ENCODE measurements around the gene SEC61A1.
A peak's percentile ranks its signal among the peaks of the same experiment; 100 is the strongest.

The SEC61A1 gene

DNA sequence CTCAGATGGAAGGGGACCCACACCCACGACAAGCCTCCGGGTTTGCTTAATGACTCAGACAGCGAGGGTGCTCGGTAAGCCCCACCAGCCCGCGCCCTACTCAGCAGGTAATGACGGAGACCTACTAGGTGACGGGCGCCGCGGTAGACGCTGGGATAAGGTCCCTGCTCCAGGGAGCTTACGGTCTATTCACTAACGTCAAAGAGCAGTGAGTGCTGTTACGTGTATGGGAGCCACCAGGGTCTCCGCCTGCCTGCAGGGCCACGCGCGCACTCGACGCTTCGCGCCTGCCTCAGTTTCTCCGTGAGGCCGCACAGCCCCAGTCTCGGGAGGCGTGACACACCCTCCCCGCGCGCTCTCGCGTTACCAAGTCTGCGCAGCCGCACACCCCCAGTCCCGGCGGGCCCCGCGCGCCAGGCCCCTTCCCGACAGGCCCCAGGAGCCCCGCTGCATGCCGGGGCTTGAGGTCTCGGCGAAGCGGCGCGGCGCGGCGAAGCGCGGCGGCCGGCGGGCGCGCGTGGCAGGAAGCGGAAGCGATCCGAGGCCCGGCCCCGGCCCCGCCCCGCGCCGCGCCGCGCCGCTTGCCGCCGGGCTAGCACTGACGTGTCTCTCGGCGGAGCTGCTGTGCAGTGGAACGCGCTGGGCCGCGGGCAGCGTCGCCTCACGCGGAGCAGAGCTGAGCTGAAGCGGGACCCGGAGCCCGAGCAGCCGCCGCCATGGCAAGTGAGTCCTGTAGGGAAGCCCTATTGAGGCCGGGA, at the start of gene SEC61A1:
Gene SEC61A1, plus strand, starts transcription at position 601 of the 758 bp plus-strand sequence. Its CDS starts 116 bp downstream, at position 717.
- DNase-seq, result peak; percentile 94

DNA sequence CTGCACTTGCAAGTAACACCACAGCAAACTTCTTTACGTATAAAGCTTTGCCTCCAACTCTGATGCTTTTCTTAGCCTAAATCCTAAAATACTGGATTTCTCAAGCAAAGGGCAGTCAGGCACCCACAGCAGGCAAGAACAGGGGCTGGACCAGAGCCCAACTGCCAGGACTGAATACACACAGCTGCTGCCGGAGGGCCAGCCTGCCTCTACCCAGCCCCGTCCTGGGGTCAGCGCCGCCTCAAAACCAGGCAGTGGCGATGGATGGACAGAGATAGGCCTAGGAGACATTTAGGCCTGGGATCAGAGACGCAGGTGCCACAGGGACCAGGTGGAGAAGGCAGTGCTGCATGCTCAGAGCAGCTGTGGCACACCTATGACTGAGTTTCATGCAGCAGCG, 47.6 kb upstream of the SEC61A1 start:
- no peak for DNase-seq

DNA sequence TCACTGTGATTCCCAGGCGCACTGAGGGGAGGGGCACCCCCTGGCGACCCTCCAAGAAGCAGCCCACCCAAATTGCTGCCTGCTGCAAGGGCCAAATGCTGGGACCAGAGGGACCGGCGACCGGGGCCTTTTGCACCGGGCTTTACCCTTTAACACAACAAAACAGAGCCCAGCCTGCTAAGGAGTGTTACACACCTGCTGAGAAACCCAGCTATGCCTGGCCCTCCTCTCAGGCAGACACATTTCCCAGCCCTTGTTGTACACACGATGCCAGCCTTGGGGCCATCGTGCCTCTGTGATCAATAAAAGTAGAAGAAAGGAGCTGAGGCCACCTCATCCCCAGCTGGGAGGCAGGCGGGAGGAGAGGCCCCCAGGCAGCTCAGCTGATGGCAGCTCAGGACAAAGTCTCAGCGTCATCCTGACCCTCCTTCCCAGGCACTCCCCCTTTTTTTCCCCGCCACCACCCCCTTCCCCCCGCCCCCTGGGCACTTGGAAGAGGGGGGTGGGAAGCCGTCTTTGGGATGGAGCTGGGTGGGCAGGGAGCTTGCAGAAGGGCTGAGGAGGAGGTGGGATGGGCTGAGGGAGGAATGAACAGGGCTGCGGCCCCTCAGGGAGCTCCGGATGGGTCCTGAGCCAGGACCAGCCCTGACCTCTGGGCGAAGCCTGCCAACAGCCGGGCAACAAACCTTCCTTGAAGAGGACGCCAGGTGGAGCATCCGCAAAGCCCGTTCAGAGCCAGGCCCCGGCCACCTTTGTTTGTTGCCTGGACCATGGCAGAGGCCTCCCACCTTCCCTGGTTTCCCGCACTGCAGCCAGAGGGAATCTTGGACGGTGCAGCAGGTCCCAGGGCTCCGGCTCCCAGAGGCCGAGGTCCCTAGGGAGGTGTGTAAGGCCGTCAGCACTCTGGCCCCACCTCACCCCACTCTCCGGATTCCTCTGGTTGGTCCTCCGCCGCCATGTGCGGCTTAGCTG, 45.9 kb upstream of the SEC61A1 start:
- DNase-seq, result no peak

GRCh38 chr3:128007033-128007424, 45.2 kb upstream of the SEC61A1 start:
- no peak for DNase-seq

DNA sequence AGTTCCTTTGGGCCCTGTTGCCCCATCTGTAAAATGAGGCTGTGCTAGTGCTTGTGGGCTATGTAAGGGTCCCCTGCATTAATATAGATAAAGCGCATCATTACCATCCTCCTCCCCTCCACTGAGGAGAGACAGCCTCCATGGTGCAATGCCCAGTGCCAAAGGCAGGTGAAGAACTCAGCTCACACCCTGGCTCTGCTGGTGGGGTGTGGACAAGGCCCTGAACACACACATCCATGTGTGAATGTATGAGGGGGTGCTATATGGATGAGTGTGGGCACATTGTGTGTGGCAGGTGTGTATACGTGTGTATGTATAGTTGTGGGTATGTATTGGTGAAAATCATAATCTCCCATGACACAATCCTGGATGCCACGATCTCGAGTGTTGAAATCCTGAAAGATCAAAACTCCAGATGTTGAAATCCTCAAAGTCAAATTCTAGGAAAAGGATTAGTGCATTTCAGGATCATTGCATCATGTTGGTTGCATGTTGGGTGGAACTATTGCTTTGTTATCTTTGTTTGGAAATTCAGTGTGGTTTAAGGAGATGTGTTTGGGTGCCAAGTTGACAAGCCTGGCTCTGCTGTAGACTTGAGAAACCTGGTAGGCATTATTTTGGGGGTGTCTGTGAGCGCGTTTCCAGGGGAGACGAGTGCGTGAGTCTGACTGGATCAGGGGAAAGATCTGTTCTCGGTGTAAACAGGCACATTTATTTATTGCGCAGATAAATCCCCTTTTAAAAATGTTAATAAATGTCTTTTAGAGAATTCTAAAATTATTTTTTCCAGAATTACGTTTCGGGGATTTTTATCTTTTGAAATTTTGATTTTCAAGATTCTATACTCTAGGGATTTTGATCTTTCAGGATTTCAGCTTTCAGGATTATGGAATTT, 42.0 kb upstream of the SEC61A1 start:
- DNase-seq, result no peak

- no peak for DNase-seq
These were observed 41.1 kb upstream of the SEC61A1 start for GRCh38 chr3:128011140-128011539.

DNA sequence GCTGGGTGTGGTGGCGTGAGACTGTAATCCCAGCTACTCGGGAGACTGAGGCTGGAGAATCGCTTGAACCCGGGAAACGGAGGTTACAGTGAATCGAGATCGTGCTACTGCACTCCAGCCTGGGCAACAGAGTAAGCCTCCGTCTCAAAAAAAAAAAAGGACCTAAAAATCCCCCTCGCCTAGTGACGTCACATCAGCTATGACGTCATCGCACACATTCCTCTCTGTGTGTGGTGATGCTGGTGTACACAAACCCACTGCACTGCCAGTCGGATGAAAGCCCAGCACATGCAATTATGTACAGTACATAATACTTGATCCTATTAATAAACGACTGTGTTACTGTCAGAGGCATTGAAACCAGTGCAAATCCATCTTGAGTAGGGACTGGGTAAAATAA, 40.2 kb upstream of the SEC61A1 start:
- no peak for DNase-seq

- no peak for DNase-seq
These were observed 37.7 kb upstream of the SEC61A1 start for GRCh38 chr3:128014548-128014947.

- DNase-seq, result no peak
These were observed 35.7 kb upstream of the SEC61A1 start for GRCh38 chr3:128016502-128016901.

DNA sequence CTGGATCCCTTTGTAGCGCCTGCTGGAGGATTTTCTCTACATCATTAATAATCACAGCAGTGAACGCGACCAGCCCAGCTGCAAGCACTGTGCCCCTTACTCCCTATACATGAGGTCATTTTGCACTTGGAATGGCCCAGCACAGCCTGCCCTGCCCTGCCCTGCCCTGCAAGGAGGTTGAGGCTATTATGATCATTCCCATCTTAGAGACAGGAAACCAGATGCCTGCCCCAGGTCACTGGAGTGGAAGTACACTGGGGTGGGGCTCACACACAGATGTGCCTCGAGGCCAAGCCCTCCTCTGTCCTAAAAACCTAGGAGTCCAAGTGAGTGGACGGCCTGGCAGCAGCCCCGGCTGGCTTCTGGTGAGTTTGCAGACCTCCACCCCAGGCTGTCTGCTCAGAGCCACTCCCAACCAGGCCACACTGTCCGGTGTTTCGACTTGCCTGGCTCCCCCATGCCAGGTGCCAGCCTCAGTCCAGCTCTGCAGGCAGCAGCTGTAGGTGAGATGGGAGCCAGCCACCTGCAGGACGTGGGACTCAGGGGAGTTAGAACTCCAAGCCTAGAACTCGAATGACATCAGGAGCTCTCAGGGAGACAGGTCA, 30.4 kb upstream of the SEC61A1 start:
- no peak for DNase-seq

GRCh38 chr3:128033102-128033501, 19.1 kb upstream of the SEC61A1 start:
- DNase-seq, result no peak

GRCh38 chr3:128036119-128036518, 16.1 kb upstream of the SEC61A1 start:
- DNase-seq, result no peak

DNA sequence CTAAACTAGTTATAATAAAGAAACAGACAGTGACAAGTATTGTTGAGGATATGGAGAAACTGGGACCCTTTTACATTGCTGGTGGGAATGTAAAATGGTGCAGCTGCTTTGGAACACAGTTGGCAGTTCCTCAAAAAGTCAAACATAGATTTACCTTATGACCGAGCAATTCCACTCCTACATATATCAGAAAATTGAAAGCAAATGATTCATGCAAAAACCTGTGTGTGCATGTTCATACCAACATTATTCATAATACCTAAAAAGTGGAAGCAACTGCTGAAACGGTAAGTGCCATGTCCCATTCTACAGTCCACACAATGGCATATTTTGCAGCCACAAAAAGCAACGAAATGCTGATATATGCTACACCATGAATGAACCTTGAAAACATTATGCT, 12.2 kb upstream of the SEC61A1 start:
- no peak for DNase-seq

DNA sequence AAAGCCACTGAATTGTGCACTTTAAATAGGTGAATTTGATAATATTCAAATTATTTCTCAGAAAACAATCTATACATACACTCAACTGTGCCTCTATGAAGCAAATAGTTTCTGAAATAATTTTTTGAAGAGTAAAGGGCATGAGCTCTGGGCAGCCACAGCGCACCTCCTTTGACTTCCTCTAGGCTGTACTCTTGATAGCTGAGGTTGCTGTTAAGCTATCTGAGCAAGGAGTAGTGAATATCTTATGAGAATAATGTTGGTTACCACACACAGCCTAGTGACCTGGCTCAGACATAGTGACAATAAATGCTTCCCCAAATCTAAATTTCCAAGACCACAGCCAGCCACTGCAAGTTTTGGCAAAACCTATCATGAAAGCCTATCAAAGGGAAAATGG, 11.6 kb upstream of the SEC61A1 start:
- no peak for DNase-seq

- DNase-seq, result no peak
These were observed 10.9 kb upstream of the SEC61A1 start for GRCh38 chr3:128041344-128041743.

DNA sequence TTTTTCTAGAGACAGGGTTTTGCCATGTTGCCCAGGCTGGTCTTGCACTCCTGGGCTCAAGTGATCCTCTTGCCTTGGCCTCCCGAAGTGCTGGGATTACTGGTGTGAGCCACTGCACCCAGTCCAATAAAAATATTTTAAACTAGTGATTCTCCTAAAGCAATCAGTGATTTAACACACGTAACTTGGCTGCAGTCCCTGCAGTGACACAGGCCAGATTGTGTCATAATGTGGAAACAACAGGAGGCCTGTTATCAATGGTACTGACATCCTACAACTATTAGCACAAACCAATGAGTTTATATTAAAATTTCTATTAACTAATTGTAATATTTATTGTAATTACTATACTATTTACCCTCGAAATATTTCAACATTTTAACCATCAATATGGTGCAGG, 1.6 kb upstream of the SEC61A1 start:
- no peak for DNase-seq

DNA sequence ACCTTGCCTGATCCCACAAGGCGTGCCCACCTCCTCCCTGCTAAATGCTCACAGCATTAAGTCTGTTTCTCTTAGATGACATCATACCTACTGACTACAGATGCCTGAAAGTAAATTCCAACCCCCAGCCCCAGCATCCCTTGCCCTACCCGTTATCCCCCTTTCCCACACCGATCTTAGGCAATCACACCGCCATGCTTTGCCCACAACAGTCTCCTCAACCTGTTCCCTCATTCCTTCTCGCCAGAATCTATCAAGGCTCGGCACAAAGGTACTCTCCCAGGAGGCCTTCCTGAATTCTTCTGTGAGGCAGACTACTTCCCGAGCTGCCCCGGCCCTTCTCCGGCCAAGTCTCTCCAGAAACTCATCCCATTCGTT, 789 bp upstream of the SEC61A1 start:
- DNase-seq, result no peak

DNA sequence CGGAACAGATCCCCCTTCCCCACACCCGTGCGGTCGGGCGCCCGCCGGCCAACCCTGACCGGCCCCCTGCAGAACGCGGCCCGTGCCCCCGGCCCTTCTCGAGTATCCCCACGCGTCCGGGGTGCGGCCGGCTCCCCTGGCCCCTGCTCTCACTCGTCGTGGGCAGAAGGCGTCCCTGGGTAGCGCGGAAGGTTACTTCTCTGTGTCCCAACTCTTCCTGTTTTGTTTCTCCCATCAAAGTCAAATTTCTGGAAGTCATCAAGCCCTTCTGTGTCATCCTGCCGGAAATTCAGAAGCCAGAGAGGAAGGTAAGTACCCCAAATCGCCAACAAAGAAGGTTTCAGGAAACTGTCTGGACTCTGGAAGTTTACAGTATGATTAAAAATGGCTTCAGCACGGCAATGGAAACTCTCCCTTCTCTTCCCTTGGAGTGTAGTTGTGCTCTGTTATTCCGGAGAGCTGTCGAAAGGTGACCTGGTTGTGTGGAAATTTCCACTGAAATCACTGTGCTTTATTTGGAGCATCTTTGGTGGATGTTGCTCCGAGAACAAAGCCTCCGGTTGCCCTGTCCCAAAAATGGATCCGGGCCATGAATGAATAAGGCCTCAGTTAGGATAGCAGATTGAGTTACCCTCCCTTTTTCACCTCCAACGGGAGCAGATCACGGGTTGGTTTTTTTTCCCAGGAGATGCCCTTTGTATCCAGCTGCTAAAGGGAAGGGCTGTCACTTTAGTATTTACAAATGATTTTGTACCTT, 536 bp downstream of the SEC61A1 start:
- DNase-seq, result no peak

GRCh38 chr3:128053614-128054013, 1.4 kb downstream of the SEC61A1 start:
- no peak for DNase-seq

DNA sequence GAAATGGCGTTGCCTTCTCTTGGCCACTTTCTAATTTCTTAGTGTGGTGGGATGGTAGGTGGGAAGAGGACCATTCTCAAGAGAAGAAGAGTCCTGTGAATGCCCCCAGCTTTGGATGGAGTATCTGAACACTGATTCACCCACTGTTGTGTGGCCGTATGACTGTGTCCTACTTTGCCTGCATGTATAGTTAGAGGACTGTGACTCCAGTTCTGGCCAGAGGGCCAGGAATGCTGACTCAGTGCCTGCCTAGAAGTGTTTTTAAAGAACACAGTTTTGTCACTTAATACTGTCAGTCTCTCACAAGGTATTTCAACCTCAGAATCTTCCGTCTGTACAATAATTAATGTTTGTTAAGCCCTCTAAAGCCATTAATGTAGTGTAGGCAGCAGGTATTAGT, 2.1 kb downstream of the SEC61A1 start:
- DNase-seq, result no peak

DNA sequence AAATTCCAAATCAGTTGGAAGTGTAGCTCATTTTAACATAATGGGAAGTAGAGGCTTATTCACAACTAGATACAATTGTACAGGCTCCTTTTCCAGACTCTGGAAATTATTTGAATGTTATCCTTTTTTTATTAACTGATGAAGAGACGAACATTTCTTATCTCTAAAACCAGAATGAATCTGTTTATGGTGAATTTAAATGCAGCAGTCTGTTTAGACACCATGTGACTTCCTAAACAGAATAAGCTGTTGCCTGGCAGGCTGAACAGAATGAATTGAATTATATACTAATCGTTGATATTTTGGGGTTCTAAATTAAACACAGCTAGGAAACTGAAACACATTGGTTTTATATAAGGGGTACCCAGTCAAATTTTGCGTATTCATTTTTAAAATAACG, 4.0 kb downstream of the SEC61A1 start:
- DNase-seq, result no peak

Measured in activated T-cell treated with anti-CD3 and anti-CD28 coated beads, Interleukin-2, amount 50 U/mL, for 1 hour (primary cell).